Germinal center (tissue), 1 donor: ENCODE data around the gene PKN3.
"Not testable (repeated sequence)": the region's sequence is repeated elsewhere in the genome, so short reads cannot be mapped to it uniquely, and the experiment has no call there.

ENCODE experiments used
- DNase-seq: peaks from one replicate; pipeline ENCODE4 v3.0.0; 2012; ENCODE audit warnings: mixed read lengths, low spot score

The PKN3 gene

GRCh38 chr9:128693738-128694137, 8.6 kb upstream of the PKN3 start:
- not testable (repeated sequence) for DNase-seq

- no peak for DNase-seq
Observed at GRCh38 chr9:128694344-128694743, 8.0 kb upstream of the PKN3 start.

DNA sequence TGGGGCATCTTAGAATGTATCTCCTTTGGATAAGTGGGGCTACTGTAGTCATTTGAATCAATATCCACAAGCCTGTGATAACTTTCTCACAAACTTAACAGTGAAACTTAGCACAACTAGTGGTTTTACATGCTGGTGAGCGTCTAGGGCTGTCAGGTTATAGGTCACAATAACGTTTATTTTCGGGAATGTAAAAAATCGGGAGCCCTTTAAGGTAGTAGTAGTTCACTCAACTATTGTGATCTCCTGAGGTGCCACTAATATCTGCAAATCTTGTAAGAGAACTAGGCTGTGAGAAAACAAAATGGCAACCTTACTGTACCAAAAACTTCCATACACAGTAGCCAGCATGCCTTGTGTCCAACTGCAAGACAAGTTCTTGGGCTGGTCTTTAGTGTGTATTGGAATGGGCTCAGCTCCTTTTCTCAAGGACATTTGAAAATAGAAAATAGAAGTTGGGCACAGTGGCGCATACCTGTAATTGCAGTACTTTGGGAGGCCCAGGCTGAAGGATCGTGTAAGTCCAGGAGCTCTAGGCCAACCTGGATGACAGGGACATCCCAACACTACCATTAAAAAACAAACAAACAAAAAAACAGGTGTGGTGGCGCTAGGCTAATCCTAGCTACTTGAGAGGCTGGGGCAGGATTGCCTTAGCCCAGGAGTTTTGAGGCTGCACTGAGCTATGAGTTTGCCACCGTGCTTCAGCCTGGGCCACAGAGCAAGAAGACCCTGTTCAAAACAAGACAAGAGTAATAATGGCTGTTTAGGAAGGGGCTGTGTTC, 5.2 kb upstream of the PKN3 start:
- DNase-seq: no peak

- DNase-seq: not testable (repeated sequence)
Observed at GRCh38 chr9:128699096-128699795, 3.1 kb upstream of the PKN3 start.

DNA sequence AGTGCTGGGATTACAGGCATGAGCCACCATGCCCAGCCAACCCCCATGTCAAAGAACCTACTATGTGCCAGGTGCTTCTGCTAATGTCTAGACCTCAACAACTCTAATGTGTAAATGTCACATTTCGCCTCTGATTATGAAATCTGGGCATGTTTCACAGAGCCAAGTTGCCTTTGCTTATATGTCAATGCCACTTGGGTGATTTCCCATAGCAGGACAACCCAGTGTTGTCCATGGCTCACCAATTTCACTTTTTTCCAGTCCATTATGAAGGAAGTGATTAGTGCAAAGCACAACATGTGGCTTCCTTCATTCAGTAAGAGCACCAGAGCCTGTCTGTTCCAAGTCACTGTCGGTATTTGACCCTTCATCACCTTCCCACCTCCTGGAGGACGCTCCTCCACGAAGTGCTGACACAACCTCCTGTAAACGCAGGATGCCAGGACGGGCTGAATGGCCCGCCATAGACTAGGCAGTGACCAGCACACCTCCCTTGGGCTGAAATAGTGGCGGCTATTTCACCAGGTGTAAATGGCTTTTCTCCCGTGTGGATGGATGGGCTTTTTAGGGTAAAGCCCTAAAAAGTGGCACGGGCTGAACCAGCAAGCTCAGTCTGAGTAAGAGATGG, 962 bp upstream of the PKN3 start:
- DNase-seq: no peak

GRCh38 chr9:128702949-128703615, 779 bp downstream of the PKN3 start:
- DNase-seq: peak; percentile 42

DNA sequence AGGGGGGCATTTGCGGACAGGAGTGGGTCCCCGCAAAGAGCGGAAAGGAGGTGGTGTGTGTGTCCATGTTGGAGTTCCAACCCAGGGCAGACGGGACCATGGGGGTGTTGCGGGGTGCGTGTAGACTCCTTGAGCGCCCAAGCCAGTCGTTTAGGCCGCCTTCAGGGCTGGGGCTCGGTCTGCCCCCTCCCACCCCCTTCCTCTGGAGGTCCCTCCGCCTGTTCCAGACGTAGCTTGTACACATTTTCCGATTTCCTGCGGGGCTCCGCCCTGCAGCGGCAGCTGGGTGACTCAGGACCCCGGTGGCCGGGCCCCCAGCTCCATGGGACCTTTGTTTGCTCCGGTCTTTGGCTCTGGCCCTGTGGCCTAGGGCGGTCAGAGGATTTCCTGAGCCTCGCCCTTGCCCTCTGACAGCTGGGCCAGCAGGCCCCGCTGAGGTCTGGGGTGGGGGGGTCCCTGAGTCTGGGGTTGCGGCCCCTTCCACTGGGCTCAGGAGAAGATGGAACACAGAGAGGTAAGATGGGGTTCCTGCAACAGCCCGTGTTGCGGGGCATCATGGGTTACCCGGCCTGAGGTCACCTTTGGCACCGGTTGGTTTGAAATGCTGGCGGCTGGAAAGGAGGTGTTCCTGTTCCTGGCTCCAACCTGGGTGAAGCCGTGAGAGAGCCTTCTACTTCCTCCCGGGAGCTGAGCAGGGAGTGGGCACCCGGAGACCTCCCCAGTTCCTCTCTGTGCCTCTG, 1.5 kb downstream of the PKN3 start:
- no peak for DNase-seq

- no peak for DNase-seq
Observed at GRCh38 chr9:128704356-128704670, 2.0 kb downstream of the PKN3 start.

- DNase-seq: no peak
Observed at GRCh38 chr9:128705051-128705965, 3.0 kb downstream of the PKN3 start.

DNA sequence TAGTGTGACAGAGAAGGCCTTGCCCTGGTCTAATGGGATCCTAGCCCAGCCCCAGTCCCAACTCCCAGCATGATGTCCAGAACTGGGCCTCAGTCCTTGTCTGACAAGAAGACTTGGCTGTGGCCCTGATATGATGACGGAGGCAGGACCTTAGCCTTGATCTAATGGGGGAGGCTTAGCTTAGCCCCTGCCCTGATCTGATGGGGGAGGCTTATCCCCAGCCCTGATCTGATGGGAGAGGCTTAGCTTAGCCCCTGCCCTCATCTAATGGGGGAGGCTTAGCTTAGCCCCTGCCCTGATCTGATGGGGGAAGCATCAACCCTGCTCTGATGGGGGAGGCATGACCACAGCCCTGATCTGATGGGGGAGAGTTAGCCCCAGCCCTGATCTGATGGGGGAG, 3.7 kb downstream of the PKN3 start:
- no peak for DNase-seq

DNA sequence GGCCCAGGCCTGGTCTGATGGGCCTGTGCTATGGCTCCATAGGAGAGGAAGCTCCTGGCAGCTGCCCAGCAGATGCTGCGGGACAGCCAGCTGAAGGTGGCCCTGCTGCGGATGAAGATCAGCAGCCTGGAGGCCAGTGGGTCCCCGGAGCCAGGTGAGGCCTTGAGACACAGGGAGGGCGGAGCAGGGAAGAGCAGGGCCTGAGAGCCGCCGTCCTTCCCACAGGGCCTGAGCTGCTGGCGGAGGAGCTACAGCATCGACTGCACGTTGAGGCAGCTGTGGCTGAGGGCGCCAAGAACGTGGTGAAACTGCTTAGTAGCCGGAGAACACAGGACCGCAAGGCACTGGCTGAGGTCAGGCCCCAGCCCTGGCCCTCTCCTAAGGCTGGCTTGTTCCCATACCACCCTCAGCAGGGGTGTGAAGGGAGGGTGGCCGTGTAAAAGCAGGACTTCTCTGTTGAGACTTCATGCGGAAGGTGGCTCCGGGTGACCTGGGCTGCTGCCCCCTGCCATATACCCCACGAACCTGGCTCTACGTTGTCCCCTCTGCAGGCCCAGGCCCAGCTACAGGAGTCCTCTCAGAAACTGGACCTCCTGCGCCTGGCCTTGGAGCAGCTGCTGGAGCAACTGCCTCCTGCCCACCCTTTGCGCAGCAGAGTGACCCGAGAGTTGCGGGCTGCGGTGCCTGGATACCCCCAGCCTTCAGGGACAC, 4.5 kb downstream of the PKN3 start:
- no peak for DNase-seq

DNA sequence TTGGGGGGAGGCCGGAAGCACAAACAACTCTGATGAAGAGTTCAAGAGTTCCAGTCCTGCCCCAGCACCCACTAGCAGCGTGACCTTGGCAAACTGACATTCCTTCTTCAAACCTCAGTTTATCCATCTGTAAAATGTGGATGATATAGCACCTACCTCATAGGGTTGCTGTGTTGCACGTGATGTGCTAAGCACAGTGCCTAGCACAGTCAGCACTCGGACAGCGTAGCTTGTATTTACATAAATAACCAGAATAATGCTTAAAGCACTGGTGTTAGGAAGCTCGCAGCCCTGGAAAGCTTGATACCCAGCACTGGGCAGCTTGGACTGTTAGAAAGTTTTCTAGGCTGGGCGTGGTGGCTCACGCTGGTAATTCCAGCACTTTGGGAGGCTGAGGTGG, 5.1 kb downstream of the PKN3 start:
- no peak for DNase-seq

DNA sequence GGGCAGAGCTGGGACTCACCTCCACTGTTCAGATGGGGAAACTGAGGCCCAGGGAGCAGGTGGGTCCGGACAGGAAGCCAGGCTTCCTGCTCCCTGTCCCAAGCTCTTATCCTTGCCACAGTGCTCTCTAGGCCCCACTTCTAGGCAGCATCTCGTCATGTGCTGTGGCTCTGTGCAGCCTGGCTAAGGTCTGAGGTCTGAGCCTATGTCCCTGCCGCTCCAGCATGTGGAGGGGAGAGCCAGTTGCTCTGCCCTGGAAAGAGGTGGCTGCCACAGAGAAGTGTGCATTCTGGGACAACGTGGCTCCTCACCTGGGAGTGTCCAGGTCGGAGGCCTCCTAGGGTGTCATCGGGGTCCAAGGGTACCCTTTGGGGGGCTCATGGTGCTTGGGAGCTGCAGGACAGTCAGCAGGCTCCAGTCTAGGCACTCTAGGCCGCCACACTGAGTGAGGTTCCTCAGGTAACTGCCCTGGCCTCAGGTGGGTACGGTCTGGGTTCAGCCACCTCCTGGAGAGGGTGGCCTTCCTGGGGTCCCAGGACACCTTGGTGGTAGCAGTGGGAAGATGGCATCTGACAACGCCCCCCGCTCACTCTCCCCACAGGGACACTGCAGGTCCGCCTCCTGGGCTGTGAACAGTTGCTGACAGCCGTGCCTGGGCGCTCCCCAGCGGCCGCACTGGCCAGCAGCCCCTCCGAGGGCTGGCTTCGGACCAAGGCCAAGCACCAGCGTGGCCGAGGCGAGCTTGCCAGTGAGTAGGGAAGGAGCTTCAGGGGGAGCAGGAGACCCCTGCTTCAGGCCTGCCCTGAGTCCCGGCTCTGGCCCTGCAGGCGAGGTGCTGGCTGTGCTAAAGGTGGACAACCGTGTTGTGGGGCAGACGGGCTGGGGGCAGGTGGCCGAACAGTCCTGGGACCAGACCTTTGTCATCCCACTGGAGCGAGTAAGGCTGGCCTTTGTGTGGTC, 10.4 kb downstream of the PKN3 start:
- DNase-seq: no peak

DNA sequence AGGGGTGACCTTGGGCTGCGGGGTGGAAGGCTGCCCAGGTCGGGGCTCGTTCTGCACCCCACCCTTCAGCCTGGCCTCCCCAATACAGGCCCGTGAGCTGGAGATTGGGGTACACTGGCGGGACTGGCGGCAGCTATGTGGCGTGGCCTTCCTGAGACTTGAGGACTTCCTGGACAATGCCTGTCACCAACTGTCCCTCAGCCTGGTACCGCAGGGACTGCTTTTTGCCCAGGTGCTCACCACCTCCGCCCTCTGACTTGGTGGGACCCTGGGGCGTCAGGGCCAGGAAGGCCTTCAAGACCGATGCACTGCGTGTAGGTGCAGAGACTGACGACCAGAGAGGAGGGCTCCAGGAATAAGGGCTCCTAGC, 11.1 kb downstream of the PKN3 start:
- no peak for DNase-seq

DNA sequence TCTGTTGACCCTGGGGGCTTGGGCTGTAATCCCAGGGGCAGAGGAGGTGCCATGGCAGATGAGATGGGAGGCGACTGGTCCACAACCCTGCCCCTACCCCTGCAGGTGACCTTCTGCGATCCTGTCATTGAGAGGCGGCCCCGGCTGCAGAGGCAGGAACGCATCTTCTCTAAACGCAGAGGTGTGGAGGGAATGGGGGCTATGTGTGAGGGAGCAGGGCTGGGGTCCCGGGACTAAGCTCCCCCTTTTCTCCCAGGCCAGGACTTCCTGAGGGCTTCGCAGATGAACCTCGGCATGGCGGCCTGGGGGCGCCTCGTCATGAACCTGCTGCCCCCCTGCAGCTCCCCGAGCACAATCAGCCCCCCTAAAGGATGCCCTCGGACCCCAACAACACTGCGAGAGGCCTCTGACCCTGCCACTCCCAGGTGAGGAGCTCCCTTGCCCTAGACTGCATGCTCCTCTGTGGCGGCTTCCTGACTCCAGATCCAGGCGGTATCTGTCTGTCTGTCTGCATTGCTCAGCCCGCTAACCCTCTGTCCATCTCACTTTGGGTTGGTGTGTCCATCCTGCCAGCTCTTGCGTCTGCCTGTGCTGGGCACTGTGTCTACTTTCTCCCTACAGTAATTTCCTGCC, 11.8 kb downstream of the PKN3 start:
- DNase-seq: no peak

DNA sequence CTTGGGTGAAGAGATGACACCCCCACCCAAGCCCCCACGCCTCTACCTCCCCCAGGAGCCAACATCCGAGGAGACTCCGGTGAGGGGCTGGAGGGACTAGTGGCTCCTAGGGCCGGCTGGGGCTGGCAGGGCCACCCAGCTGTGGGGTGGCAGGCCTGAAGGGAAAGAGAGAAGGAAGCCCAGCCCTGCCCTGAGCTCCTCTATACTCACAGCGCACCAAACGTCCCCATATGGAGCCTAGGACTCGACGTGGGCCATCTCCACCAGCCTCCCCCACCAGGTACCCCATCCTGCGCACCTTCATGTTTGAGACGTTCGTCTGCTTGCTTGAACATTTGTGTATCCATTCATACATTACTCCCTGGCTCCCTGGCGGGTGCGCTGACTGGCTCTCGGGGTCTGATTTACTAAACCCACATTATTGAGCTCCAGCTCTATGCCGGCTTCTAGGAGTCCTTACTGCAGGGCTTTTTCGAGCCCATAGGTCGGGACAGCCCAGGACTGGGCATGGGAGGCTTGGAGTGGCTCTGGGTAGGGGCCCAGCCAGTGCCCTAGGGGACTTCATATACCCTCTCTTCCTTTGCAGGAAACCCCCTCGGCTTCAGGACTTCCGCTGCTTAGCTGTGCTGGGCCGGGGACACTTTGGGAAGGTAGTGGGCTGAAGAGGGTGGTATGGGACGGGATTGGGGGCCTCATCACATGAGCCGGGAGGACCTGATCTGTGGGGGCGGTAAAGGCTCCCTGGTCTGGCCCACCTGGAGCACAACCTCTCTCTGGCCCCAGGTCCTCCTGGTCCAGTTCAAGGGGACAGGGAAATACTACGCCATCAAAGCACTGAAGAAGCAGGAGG, 12.5 kb downstream of the PKN3 start:
- no peak for DNase-seq

DNA sequence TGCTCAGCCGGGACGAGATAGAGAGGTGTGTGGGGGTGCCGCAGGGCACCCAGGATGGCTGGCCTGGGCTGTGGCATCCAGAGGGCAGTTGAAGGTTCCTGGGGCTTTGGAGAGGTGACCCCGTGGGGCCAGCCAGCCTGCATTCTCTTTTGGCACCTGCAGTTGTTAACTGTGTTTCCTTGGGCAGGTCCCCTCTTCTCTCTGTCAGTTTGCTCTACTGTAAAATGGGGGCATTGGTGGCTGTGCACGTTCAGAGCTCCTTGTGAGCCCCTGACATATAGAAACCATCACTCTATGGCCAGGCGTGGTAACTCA, 13.1 kb downstream of the PKN3 start:
- no peak for DNase-seq
